ENCODE data around the gene SELENOS. TPM values are rescaled to one million over a fixed set of nuclear protein-coding genes. Genes with fewer than 3 reads are reported as not detected.

Gene SELENOS
- total RNA-seq, 4 donors from 2014 or later, result 14.0 to 119 (median 103) TPM

GRCh38 chr15:101254157-101255050, 22.9 kb downstream of the SELENOS start:
- no peaks in the 10 kb centered on the region for H3K27me3 ChIP-seq

GRCh38 chr15:101252836-101253235, 24.4 kb downstream of the SELENOS start:
- peaks cover 0 to 28% (median 2%) of the 10 kb centered on the region in 4 donors for H3K4me1 ChIP-seq
- H3K36me3 ChIP-seq, result no peaks in the 10 kb centered on the region
- no peak for TF ChIP-seq CTCF (IDR thresholded peaks at IDR 0.05)
- no peak for TF ChIP-seq POLR2A (IDR thresholded peaks at IDR 0.05)
- no peaks in the 10 kb centered on the region for H3K27me3 ChIP-seq
- H3K27ac ChIP-seq, result peak overlapping the region in 3 of 4 donors; percentile 93 to 97 (median 94)
- peak overlapping the region; percentile 52 to 93 (median 91) for H3K4me3 ChIP-seq
- DNase-seq, result no peak
- no peaks in the 10 kb centered on the region for H3K9me3 ChIP-seq

More at GRCh38 chr15:101254157-101255050, 22.9 kb downstream of the SELENOS start:
- DNase-seq, result no peak
- H3K4me3 ChIP-seq, result no peak overlapping the region
- no peaks in the 10 kb centered on the region for H3K9me3 ChIP-seq
- no peaks in the 10 kb centered on the region for H3K36me3 ChIP-seq
- peaks cover 0 to 29% (median 2%) of the 10 kb centered on the region in 4 donors for H3K4me1 ChIP-seq
- H3K27ac ChIP-seq, result no peak overlapping the region
- TF ChIP-seq CTCF (IDR thresholded peaks at IDR 0.05) (no peak), POLR2A (IDR thresholded peaks at IDR 0.05) (no peak)

- Histone ChIP-seq H3K9me3 (no peaks in the 10 kb centered on the region), H3K4me1 (peaks cover 0 to 34% (median 2%) of the 10 kb centered on the region in 4 donors), H3K27ac (peak within 1 kb of the TSS; percentile 67 to 97 (median 94)), H3K4me3 (peak within 1 kb of the TSS; percentile 58 to 93 (median 91)), H3K36me3 (no peaks in the 10 kb centered on the region), H3K27me3 (no peaks in the 10 kb centered on the region)
- peak; percentile 89 to 96 (median 94) for DNase-seq
- peak in 1 of 6 experiments; percentile 8 for TF ChIP-seq CTCF (IDR thresholded peaks at IDR 0.05)
- peak; percentile 67 to 70 for TF ChIP-seq POLR2A (IDR thresholded peaks at IDR 0.05)
These were observed 25.2 kb downstream of the SELENOS start, which contains the start of gene CHSY1 for GRCh38 chr15:101251830-101252820. TSS of gene CHSY1 (minus strand) at chr15:101252048. CDS start at chr15:101251456, 592 bp downstream.

- Histone ChIP-seq H3K9me3 (no peaks in the 10 kb centered on the region), H3K27ac (peak overlapping the region; percentile 67 to 97 (median 94)), H3K36me3 (no peaks in the 10 kb centered on the region), H3K4me1 (peaks cover 0 to 40% (median 6%) of the 10 kb centered on the region in 4 donors), H3K27me3 (no peaks in the 10 kb centered on the region), H3K4me3 (peak overlapping the region; percentile 58 to 93 (median 91))
- TF ChIP-seq CTCF (IDR thresholded peaks at IDR 0.05) (peak in 1 of 6 experiments; percentile 17), POLR2A (IDR thresholded peaks at IDR 0.05) (no peak)
- DNase-seq, result peak in 2 of 3 donors; percentile 58 to 68
These were observed 26.1 kb downstream of the SELENOS start for GRCh38 chr15:101250873-101251829.
